Stimulated activated CD4-positive, alpha-beta T cell treated with anti-CD3 and anti-CD28 coated beads, TNF-alpha, amount 100 ng/mL, for 4 hours (primary cell): ENCODE measurements around the gene INSR.

ENCODE experiments used
- DNase-seq, 3 experiments: peaks; one replicate each; pipeline ENCODE4 v3.0.0-alpha.2; 2020; ENCODE audit warnings: low read depth in 3 of 3

INSR gene

DNA sequence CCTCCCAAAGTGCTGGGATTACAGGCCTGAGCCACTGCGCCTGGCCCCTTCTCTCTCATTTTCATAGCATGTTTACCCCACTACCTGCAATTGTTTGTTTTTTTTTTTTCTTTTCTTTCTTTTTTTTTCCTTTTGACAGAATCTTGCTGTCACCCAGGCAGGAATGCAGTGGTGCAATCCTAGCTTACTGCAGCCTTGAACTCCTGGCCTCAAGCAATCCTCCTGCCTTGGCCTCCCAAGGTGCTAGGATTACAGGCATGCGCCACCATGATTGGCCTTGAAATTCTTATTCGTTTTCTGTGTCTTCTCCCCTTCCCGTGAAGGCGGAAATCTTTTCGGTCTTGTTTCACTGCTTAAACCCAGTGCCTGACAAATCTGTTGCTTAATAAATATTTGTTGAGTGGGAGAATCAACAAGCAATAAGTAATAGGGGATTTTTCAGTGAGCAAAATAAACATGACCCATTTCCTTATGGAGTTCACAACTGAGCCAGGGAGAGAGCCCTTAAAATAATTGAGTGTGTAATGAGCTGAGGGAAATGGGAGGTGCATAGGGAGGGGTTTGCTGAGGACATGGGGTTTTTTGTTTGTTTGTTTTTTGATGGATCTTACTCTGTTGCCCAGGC lies 1.8 kb upstream of the INSR start:
- DNase-seq: no peak

DNA sequence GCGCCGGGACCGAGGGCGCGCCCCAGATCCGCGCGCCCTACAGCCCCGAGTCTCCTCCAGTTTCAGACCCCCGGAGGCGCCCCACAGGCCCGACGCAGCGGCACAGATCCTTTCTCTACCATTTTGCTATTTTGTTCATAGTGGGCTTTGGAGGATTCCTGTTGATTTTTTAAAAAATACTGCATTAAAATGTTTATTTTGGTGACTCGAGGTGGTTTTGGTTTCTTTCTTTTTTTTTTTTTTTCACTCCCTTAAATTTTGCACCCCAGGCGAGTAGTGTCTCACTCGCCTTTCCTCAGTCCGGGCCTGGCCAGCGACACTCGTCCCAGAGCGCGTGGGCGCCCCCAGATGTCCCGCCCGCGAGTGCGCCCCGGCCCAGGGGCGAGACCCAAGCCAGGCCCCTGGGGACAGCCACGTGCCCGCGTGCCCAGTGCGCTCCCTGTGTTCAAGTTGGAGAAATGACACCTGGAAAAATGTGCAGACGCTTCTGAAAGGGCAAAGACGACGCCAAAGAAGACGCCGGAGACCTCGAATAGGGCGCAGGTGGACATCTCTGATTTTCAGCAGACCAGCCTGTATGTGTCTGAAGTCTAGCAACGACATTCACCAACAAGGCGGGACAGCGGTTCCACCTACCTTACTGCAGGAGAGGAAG lies 471 bp upstream of the INSR start:
- no peak for DNase-seq

DNA sequence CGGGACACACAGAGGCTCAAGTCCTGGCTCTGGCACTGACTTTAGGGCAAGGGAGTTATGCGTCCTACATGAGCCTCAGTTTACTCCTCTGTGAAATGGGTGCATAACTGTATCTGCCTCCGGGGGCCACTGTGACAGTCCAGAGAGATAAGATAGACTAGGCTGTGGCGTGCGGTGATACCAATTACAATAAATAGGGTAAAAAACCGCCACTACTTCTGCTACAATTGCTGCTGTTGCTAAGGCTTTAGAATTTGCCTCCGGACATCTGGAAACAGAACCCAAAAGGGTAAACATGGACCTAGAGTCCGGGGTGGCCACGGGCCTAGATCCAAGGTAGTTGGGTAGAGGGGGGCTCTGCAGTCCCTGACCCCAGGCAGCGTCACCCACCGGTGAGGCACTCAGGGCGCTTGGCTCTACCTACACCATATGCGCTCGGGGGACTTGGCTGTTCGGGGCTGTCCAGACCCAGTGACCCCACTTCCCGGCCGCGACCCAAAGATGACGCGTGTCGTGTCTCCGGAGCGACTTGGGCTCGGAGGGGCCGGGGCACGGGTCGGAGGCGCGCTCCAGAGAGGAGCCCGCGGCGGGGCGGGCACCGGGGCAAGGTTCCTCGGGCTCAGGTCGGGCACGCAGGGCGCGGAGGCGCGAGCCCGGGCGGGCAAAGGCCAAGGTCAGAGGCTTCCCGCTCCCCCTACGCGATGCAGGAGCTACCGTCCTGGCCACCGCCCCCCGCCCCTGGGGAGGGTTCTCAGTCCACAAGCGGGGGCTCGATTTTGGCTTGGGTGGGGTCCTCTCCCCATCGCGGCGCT lies 1.1 kb downstream of the INSR start:
- DNase-seq: no peak

DNA sequence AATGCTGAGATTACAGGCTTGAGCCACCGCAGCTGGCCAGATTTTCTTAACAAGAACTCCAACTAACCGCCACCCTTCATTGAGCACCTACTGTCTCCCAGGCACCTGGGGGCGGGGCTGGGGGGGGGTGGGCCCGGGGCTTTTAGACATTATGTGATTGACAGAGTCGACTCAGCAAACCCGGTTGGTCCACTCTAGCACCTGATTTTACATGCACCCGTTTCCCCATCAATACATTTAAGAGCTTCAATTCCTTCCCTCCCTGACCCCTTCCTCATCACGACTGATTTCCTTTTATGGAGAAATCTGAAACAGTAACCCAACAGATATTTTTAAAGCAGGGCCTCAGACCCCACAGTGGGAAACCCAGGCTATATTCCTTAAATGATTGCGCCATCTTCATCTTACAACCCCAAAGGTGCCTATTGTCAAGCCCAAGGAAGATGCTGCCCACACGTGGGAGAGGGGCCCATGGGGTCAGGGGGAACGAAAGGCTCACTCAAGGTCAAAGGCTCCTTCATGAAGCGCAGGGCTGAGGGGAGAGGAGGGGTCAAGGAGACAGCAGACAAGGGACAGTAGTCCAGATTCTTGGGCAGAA lies 1.8 kb downstream of the INSR start:
- DNase-seq: no peak

DNA sequence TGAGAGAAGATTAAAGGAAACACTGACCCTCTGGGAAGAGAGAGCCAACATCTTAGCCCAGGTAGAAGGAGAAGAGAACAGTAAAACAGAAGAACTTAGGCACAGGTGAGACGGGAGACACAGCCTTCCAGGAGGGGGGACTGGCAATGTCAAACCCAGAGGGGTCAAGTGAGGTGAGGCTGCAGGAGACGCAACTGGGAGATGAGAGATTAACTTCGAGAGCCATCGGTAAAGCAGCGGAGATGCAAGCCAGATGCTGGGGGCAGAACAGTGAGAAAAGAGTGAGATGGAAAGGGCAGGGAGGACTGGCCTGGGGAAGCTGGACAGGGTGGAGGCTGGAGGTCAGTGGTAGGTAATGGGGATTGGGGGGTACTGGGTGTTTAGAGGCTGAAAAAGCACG lies 5.2 kb downstream of the INSR start:
- DNase-seq: no peak

DNA sequence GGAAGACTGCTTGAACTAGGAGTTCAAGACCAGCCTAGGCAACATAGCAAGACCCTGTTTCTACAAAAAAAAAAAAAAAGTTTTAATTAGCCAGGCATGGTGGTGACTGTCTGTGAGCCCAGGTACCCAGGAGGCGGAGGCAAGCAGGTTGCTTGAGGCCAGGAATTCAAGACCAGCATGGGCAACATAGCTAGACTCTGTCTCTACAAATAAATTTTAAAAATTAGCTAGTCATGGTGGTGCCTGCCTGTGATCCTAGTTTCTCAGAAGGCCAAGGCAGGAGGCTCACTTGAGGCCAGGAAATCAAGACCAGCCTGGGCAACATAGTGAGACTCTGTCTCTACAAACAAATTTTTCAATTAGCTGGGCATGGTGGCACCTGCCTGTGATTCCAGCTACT lies 6.1 kb downstream of the INSR start:
- DNase-seq: no peak

DNA sequence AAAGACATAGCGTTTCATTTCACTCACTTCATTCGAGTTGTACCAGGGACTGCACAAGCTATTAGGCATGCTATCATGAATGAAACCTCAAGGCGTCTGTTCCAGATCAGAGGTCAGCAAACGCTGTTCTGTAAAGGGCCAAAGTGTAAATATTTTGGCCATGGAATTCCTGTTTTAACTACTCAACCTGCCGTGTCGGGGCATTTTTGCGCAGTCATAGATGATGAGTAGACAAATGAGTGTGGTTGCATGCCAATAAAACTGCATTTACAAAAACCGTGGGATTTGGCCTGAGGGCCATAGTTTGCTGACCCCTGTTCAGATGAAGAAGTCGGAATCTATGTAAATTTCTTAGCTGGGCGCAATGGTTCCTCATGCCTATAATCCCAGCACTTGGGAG lies 6.5 kb downstream of the INSR start:
- no peak for DNase-seq

DNA sequence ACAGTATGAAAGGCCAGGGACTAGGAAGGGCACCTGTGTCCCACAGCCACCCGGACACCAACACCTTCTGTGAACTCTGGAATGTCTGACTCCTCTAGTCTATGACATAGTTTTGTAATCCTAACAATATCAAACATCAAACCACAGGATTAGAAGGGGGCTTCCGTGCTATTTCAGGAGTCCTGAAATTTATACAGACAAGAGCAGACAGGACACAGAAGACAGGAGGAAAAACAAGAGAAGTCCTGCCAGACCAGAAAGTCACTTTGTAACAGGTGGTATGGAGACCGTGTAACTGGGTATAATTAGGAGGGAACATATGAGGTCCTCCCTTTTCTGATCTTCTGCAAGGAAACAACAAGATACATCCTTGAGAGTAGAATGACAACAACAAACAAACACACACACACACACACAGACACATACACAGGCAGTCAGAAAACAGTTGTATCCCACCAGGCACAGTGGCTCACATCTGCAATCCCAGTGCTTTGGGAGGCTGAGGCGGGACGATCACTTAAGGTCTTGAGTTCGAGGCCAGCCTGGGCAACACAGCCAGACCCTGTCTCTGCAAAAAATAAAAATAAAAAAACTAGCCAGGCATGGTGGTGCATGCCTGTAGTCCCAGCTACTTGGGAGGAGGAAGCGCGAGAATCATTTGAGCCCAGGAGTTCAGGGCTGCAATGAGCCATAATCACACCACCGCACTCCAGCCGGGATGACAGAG lies 13.1 kb downstream of the INSR start:
- no peak for DNase-seq

DNA sequence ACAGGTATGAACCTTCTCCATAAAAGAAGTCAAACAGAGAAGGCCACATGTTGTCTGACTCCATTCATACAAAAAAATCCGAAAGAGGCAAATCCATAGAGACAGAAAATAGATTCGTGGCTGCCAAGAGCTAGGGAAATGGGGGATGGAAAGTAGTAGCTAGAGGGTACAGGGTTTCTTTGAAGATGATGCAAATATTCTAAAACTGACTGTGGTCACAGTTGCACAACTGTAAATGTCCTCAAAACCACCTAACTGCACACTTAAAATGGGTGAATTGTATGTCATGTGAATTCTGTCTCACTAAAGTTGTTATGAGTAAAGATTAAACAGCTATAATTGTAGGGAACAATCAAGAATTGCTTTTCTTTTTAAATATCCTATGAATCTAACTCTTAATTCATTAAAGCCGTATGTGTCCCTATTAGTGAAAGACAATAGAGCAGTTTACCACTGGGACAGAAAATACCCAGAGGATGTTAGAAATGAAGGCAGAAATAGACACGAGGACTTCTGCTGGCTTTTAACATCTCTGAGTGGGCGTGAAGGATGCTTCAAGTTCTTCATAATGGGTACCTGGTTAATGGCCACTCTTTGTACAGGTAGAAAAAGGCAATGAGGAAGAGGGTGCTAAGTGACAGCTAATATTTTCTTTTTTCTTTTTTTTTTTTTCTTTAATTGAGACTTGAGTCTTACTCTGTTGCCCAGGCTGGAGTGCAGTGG lies 21.2 kb downstream of the INSR start:
- no peak for DNase-seq

DNA sequence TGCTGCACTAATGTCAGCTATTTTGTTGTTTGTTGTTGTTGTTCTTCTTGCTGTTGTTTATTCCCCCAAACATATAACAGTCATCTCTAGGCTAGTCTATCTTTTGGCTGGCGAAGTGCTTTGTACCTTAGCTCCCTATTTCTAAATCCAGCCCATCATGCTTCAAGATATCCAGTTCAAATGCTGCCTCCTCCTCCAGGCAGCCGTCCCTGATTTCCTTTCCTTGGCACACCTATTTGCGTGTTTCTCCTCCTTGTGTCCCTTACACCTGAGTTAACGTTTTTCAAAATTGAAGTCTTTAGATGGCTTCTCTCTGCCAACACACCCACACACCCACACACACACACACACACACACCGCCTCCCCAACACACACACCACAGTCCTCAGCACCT lies 25.5 kb downstream of the INSR start:
- DNase-seq: no peak

DNA sequence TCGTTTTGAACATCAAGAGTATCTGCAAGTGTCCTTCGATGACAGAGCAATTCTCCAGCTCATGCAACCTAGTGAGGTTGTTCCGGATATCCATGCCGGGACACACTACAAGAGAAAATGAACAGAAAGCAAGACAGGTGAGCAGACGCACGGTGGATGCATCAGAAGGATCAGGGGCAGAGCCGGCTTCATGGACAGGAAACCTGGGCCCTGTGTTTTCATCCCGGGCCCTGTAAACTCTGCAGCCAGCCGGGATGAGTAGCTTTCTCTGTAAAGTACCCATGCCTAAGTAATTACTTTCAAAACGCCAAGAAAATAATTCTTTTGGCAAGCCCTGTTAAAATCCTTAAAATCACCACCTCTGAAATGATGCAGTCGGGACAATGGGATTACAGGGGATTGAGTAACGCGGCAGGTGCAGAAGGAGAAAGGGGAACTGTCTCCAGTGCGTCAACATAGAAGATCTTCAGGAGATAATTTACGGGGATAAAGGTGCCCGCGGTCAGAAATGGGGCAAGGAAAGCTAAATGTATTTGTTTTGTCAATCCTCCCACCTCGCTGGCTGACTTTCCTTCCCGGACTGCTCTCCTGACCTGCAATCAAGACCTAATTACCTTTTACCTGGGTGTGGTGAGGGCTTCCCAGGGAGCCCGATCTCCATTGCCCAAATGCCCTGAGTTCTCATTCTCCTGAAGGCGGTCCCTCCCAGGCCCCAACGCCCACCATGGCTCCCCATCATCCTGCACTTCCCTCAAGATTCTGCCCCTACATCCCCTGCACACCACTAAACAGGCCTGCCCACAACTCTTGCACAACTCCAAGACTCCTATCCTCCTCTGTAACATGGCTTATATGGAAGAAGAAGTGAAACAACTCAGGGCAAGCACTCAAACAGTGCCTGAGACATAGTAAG lies 26.2 kb downstream of the INSR start:
- no peak for DNase-seq

DNA sequence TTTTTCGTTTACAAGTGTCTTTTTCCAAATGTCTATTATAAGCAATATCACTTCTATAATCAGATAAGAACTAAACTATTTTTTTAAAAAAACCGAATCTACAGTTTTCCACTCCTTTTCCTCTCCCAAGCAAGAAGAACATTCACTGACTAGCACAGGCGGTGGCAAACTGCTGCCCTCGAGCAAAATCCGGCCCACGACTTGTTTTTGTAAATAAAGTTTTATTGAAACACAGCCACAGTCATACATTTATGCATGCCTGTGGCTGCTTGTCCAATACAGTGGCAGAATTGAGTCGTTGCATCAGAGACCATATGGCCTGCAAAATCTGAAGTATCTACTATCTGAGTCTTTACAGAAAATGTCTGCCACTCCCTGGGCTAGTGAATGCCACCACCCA lies 27.4 kb downstream of the INSR start:
- DNase-seq: no peak

DNA sequence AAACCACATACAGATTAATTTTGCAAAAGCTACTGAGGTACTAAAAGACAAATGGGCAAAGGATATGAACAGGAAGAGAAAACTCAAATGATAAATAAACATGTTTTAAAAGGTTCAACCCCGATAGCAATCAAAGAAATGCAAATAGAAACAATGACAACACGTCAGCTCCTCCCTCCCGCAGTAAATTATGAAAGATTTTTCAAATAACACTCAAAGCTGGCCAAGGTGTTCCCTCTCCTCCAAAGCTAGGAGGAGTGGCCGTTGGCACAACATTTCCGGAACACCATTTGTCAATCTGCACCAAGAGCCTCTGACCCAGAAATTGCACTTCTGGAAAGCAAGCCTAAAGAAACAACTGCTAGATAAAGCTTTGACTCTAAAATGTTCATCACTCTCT lies 28.3 kb downstream of the INSR start:
- DNase-seq: no peak

DNA sequence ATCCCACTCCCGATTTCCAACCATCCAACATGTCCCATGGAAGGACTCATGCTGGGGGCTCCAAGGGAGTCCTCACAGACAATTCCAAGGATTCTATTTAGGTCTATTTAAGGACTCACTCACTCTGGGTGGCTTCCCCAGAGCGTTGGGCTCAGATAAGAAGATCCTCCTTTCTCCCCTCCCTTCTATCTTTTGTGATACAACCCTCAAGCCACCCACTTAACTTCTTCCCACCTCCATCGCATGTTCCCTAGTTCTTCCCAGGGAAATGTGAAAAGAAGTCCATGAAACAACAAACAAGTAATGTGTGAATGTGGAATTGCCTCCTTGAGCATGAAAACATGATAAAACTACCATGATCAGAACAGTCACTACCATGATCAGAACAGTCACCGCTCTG lies 29.4 kb downstream of the INSR start:
- DNase-seq: no peak

DNA sequence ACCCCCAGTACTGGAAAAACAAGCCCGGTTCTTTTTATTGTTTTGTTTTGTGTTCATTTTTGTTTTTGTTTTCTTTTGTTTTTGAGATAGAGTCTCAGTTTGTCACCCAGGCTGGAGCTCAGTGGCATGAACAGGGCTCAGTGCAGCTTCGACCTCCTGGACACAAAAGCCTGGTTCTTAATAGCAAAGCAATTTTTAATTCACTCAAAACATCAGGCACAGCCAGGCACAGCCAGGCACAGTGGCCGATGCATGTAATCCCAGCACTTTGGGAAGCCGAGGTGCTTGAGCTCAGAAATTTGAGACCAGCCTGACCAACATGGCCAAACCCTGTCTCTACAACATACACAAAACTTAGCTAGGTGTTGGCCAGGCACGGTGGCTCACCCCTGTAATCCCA lies 30.7 kb downstream of the INSR start:
- DNase-seq: no peak

DNA sequence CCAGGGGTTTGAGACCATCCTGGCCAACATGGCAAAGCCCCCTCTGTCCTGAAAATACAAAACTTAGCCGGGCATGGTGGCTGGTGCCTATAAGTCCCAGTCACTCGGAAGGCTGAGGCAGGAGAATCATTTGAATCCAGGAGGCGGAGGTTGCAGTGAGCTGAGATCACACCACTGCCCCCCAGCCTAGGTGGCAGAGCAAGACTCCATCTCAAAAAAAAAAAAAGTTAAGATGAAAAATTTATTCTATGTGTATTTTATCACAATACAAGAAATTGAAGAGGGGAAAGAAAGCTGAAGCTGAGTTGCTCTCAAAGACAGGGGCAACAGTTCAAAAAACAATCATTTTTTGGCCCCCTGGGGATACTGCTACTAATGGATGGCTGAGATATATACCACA lies 31.1 kb downstream of the INSR start:
- DNase-seq: no peak

DNA sequence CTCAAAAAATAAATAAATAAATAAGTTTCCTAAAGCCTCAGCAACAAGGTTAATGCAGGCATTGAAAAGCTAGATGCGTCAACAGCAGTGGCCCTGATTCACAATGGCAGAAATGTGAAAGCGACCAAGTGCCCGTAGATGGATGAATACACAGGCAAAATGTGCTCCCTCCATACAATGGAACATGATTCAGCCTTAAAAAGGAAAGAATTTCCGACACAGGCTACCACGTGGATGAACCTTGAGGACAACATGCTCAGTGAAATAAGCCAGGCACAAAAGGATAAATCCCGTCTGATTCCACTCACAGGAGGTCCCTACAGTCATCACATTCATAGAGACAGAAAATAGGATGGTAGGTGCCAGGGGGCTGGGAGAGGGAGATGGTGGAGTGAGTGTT lies 31.7 kb downstream of the INSR start:
- no peak for DNase-seq

DNA sequence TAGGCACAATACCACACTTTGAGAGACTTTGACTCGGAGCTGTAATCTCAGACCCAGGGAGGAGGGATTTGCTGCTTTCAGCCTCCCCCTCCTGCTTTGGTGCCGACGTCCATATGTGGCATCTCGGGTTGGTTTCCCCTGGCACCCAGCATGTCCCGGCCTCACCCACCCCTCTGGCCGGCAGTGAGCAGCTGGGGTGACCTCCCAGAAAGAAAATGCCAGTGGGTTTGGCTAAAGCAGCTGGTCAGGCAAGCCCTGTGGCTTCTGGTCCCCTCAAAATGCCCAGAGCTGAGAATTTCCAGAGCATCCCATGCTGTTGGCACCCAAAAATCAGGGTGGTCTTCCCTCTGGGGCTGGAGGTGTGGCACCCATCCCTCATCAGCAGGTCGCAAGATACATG lies 34.1 kb downstream of the INSR start:
- no peak for DNase-seq

DNA sequence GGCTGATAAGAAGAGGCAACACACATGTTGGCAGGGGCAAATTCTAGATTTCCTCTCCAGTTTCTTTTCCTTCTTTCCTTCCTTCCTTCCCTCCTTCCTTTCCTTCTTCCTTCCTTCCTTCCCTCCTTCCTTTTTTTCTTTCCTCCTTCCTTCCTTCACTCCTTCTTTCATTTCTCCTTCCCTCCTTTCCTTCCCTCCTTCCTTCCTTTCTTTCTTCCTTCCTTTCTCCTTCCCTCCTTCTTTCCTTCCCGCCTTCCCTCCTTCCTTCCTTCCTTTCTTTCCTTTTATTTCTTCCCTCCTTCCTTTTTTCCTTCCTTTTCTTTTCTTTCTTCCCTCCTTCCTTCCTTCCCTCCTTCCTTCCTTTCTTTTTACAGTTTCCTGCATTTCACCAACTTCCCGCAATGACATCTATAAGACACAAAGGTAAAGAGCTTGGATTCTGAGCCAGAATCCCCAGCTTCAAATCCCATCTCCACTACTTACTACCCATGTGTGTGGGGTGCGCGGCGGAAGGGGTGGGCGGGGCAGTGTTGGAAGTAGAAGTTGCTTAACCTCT lies 35.3 kb downstream of the INSR start:
- DNase-seq: no peak
